Right renal cortex interstitium (tissue), 3 donors: ENCODE results near the gene ANO10. TPM values are rescaled to one million over a fixed set of nuclear protein-coding genes. Genes with fewer than 3 reads are reported as not detected.
A peak's percentile ranks its signal among the peaks of the same experiment; 100 is the strongest.
"Not testable (repeated sequence)": the region's sequence is repeated elsewhere in the genome, so short reads cannot be mapped to it uniquely, and the experiment has no call there.

Experiments
- DNase-seq, 3 donors: peaks; one replicate each; pipeline ENCODE4 v3.0.0-alpha.2; 2013; ENCODE audit warnings: low read depth in 3 of 3, low spot score in 2 of 3
- polyA plus RNA-seq, 3 donors: library from polyadenylated mRNA; unstranded; fragments of 120-200 nt; gene quantifications; one replicate each; pipeline ENCODE4 v1.2.1, GENCODE V29; 2013; ENCODE audit not compliant: insufficient read length in 3 of 3

The ANO10 gene
- polyA plus RNA-seq, result 10 to 100 TPM; 35.9 to 45.7 (median 38.9) TPM

GRCh38 chr3:43621656-43622432, at the start of gene ANO10:
ANO10 (minus strand) TSS chr3:43622011; CDS start chr3:43605852, 16,159 bp downstream.
- peak; percentile 90 to 96 (median 94) for DNase-seq

- no peak for DNase-seq
Observed at GRCh38 chr3:43670635-43671522, 49.1 kb upstream of the ANO10 start.

- DNase-seq, result not testable (repeated sequence)
Observed at GRCh38 chr3:43665011-43665410, 43.2 kb upstream of the ANO10 start.

- DNase-seq, result not testable (repeated sequence)
Observed at GRCh38 chr3:43661376-43661775, 39.6 kb upstream of the ANO10 start.

GRCh38 chr3:43659250-43659880, 37.6 kb upstream of the ANO10 start:
- no peak for DNase-seq

GRCh38 chr3:43656390-43656789, 34.6 kb upstream of the ANO10 start:
- not testable (repeated sequence) for DNase-seq

GRCh38 chr3:43650345-43650744, 28.5 kb upstream of the ANO10 start:
- no peak for DNase-seq

GRCh38 chr3:43649365-43649968, 27.7 kb upstream of the ANO10 start:
- no peak for DNase-seq

GRCh38 chr3:43648957-43649356, 27.1 kb upstream of the ANO10 start:
- no peak for DNase-seq

- no peak for DNase-seq
Observed at GRCh38 chr3:43647331-43648166, 25.7 kb upstream of the ANO10 start.

- no peak for DNase-seq
Observed at GRCh38 chr3:43644443-43644842, 22.6 kb upstream of the ANO10 start.

- DNase-seq, result no peak
Observed at GRCh38 chr3:43641306-43642114, 19.7 kb upstream of the ANO10 start.

GRCh38 chr3:43640681-43641080, 18.9 kb upstream of the ANO10 start:
- DNase-seq, result no peak

- DNase-seq, result no peak
Observed at GRCh38 chr3:43638594-43639447, 17.0 kb upstream of the ANO10 start.

- no peak for DNase-seq
Observed at GRCh38 chr3:43637702-43638101, 15.9 kb upstream of the ANO10 start.

- DNase-seq, result no peak
Observed at GRCh38 chr3:43632986-43633385, 11.2 kb upstream of the ANO10 start.

GRCh38 chr3:43632269-43632733, 10.5 kb upstream of the ANO10 start:
- no peak for DNase-seq

GRCh38 chr3:43629741-43630140, 7.9 kb upstream of the ANO10 start:
- DNase-seq, result no peak
